Central memory CD8-positive, alpha-beta T cell (primary cell): ENCODE data around the gene PRXL2C.
"Not testable (repeated sequence)": the region's sequence is repeated elsewhere in the genome, so short reads cannot be mapped to it uniquely, and the experiment has no call there.

Source experiments
- ATAC-seq: fragments of 150-1000 bp; cut with Tn5 transposase; replicated peaks from 2 replicates; pipeline ENCODE4 v1.10.0; 2022; ENCODE audit warnings: mild to moderate bottlenecking, moderate FRiP score, moderate number of reproducible peaks; ENCODE audit not compliant: poor library complexity, severe bottlenecking; ENCODE audit errors: extremely low read depth
- DNase-seq, 2 donors: peaks; one replicate each; pipeline ENCODE4 v3.0.0; 2021; ENCODE audit warnings: low spot score in 2 of 2
- H3K27ac Mint-ChIP-seq: one replicate; pipeline ENCODE4 v1.8.0; 2022; ENCODE audit warnings: low read depth, mild to moderate bottlenecking, moderate library complexity, mixed read lengths
- H3K27me3 Mint-ChIP-seq: one replicate; pipeline ENCODE4 v1.8.0; 2022; ENCODE audit warnings: mixed read lengths
- H3K36me3 Mint-ChIP-seq: one replicate; pipeline ENCODE4 v1.8.0; 2022; ENCODE audit warnings: mild to moderate bottlenecking, moderate library complexity, mixed read lengths; ENCODE audit not compliant: insufficient read depth
- H3K4me1 Mint-ChIP-seq: one replicate; pipeline ENCODE4 v1.8.0; 2022; ENCODE audit warnings: mixed read lengths
- H3K4me3 Mint-ChIP-seq: one replicate; pipeline ENCODE4 v1.8.0; 2022; ENCODE audit warnings: mild to moderate bottlenecking, moderate library complexity, mixed read lengths
- H3K9me3 Mint-ChIP-seq: one replicate; pipeline ENCODE4 v1.8.0; 2022; ENCODE audit warnings: mixed read lengths

PRXL2C gene

GRCh38 chr9:96638606-96639364 lies 16.3 kb downstream of the PRXL2C start:
- DNase-seq (no peak), ATAC-seq (no peak)
- H3K36me3 Mint-ChIP-seq = peaks cover 2% of the 10 kb centered on the region
- H3K27me3 Mint-ChIP-seq = peaks cover 25% of the 10 kb centered on the region
- H3K27ac Mint-ChIP-seq = no peak overlapping the region
- H3K4me3 Mint-ChIP-seq = no peak overlapping the region
- H3K9me3 Mint-ChIP-seq = no peaks in the 10 kb centered on the region
- H3K4me1 Mint-ChIP-seq = no peaks in the 10 kb centered on the region

GRCh38 chr9:96636368-96636767 lies 18.7 kb downstream of the PRXL2C start:
- no peak for DNase-seq
- Mint-ChIP-seq H3K36me3 (no peaks in the 10 kb centered on the region), H3K4me3 (no peak overlapping the region), H3K27ac (no peak overlapping the region), H3K9me3 (no peaks in the 10 kb centered on the region), H3K4me1 (no peaks in the 10 kb centered on the region), H3K27me3 (peaks cover 34% of the 10 kb centered on the region)
- no peak for ATAC-seq

- peaks cover 55% of the 10 kb centered on the region for H3K27me3 Mint-ChIP-seq
- not testable (repeated sequence) for H3K36me3 Mint-ChIP-seq, H3K27ac Mint-ChIP-seq, H3K4me3 Mint-ChIP-seq, H3K4me1 Mint-ChIP-seq, H3K9me3 Mint-ChIP-seq, DNase-seq, ATAC-seq
These were observed 21.5 kb downstream of the PRXL2C start for GRCh38 chr9:96633579-96633978.

- Mint-ChIP-seq H3K4me1 (no peaks in the 10 kb centered on the region), H3K9me3 (no peaks in the 10 kb centered on the region), H3K36me3 (peaks cover 3% of the 10 kb centered on the region), H3K27ac (no peak overlapping the region), H3K27me3 (peaks cover 59% of the 10 kb centered on the region), H3K4me3 (no peak overlapping the region)
- DNase-seq (no peak), ATAC-seq (no peak)
These were observed 28.2 kb downstream of the PRXL2C start for GRCh38 chr9:96626912-96627311.

- H3K27ac Mint-ChIP-seq = no peak overlapping the region
- DNase-seq = no peak
These were observed 33.5 kb downstream of the PRXL2C start for GRCh38 chr9:96621618-96622017.

GRCh38 chr9:96620832-96621269 lies 34.3 kb downstream of the PRXL2C start:
- Mint-ChIP-seq H3K9me3 (no peaks in the 10 kb centered on the region), H3K4me1 (no peaks in the 10 kb centered on the region), H3K27ac (no peak overlapping the region), H3K36me3 (no peaks in the 10 kb centered on the region), H3K4me3 (peak overlapping the region; percentile 59), H3K27me3 (peaks cover 55% of the 10 kb centered on the region)
- no peak for DNase-seq
- no peak for ATAC-seq

More at GRCh38 chr9:96621618-96622017, 33.5 kb downstream of the PRXL2C start:
- H3K9me3 Mint-ChIP-seq = no peaks in the 10 kb centered on the region
- no peak for ATAC-seq
- peaks cover 56% of the 10 kb centered on the region for H3K27me3 Mint-ChIP-seq
- no peaks in the 10 kb centered on the region for H3K36me3 Mint-ChIP-seq
- H3K4me1 Mint-ChIP-seq = no peaks in the 10 kb centered on the region
- no peak overlapping the region for H3K4me3 Mint-ChIP-seq

GRCh38 chr9:96620181-96620514 lies 35.0 kb downstream of the PRXL2C start:
- Mint-ChIP-seq H3K4me3 (peak overlapping the region; percentile 59), H3K4me1 (no peaks in the 10 kb centered on the region), H3K9me3 (no peaks in the 10 kb centered on the region), H3K27me3 (peaks cover 61% of the 10 kb centered on the region), H3K36me3 (no peaks in the 10 kb centered on the region), H3K27ac (no peak overlapping the region)
- no peak for ATAC-seq
- no peak for DNase-seq

- Mint-ChIP-seq H3K36me3 (no peaks in the 10 kb centered on the region), H3K9me3 (no peaks in the 10 kb centered on the region), H3K4me1 (no peaks in the 10 kb centered on the region), H3K4me3 (peak within 1 kb of the TSS; percentile 72), H3K27me3 (peaks cover 66% of the 10 kb centered on the region), H3K27ac (no peak within 1 kb of the TSS)
- ATAC-seq (peak; percentile 76), DNase-seq (peak; percentile 30 to 38)
These were observed 35.5 kb downstream of the PRXL2C start, which contains the start of gene CDC14B for GRCh38 chr9:96619491-96620180. TSS of gene CDC14B (minus strand) at chr9:96619843. CDS start at chr9:96619378, 465 bp downstream.

- ATAC-seq (no peak), DNase-seq (no peak)
- Mint-ChIP-seq H3K27ac (no peak overlapping the region), H3K4me3 (peak overlapping the region; percentile 72), H3K27me3 (peaks cover 72% of the 10 kb centered on the region), H3K4me1 (no peaks in the 10 kb centered on the region), H3K36me3 (no peaks in the 10 kb centered on the region), H3K9me3 (no peaks in the 10 kb centered on the region)
These were observed 36.0 kb downstream of the PRXL2C start for GRCh38 chr9:96619124-96619465.

GRCh38 chr9:96618209-96619123 lies 36.7 kb downstream of the PRXL2C start:
- Mint-ChIP-seq H3K36me3 (no peaks in the 10 kb centered on the region), H3K4me1 (no peaks in the 10 kb centered on the region), H3K4me3 (peak overlapping the region; percentile 72), H3K27me3 (peaks cover 78% of the 10 kb centered on the region), H3K27ac (no peak overlapping the region), H3K9me3 (no peaks in the 10 kb centered on the region)
- DNase-seq (no peak), ATAC-seq (no peak)

- Mint-ChIP-seq H3K27me3 (peaks cover 84% of the 10 kb centered on the region), H3K4me1 (no peaks in the 10 kb centered on the region), H3K4me3 (peak overlapping the region; percentile 72), H3K36me3 (no peaks in the 10 kb centered on the region), H3K27ac (no peak overlapping the region), H3K9me3 (no peaks in the 10 kb centered on the region)
- no peak for DNase-seq
- no peak for ATAC-seq
These were observed 37.5 kb downstream of the PRXL2C start for GRCh38 chr9:96617439-96618185.
